Parathyroid adenoma (tissue), 2 donors: ENCODE measurements around the gene XRCC1.
"Not testable (repeated sequence)": the region's sequence is repeated elsewhere in the genome, so short reads cannot be mapped to it uniquely, and the experiment has no call there.

Source experiments
- H2AFZ ChIP-seq: fragments of 300-600 bp; sonication (generic); one replicate; pipeline ENCODE4 v1.7.0; 2017; ENCODE audit warnings: antibody characterized with exemption, mild to moderate bottlenecking
- H3K27ac ChIP-seq: fragments of 300-600 bp; sonication (generic); one replicate; pipeline ENCODE4 v1.7.0; 2017
- H3K27me3 ChIP-seq: fragments of 300-600 bp; sonication (generic); one replicate; pipeline ENCODE4 v1.7.0; 2017; ENCODE audit warnings: low read length; ENCODE audit not compliant: control insufficient read depth, insufficient read depth
- H3K36me3 ChIP-seq: fragments of 300-600 bp; sonication (generic); one replicate; pipeline ENCODE4 v1.7.0; 2017; ENCODE audit warnings: low read length; ENCODE audit not compliant: control insufficient read depth, insufficient read depth
- H3K4me1 ChIP-seq: fragments of 300-600 bp; sonication (generic); one replicate; pipeline ENCODE4 v1.7.0; 2017; ENCODE audit warnings: control low read depth
- H3K4me2 ChIP-seq: fragments of 300-600 bp; sonication (generic); one replicate; pipeline ENCODE4 v1.7.0; 2017; ENCODE audit warnings: low read length
- H3K4me3 ChIP-seq: fragments of 300-600 bp; sonication (generic); one replicate; pipeline ENCODE4 v1.7.0; 2017; ENCODE audit warnings: low read depth, low read length
- H3K79me2 ChIP-seq: fragments of 300-600 bp; sonication (generic); one replicate; pipeline ENCODE4 v1.7.0; 2017; ENCODE audit warnings: control low read depth
- H3K9ac ChIP-seq: fragments of 300-600 bp; sonication (generic); one replicate; pipeline ENCODE4 v1.7.0; 2017; ENCODE audit warnings: mild to moderate bottlenecking
- H3K9me3 ChIP-seq: fragments of 300-600 bp; sonication (generic); one replicate; pipeline ENCODE4 v1.7.0; 2017; ENCODE audit warnings: low read length; ENCODE audit not compliant: control insufficient read depth
- TF ChIP-seq, protein P1 (sequence below): fragments of 300-600 bp; sonication (generic); IDR thresholded peaks from one replicate; pipeline ENCODE4 v1.7.0; 2017; ENCODE audit warnings: antibody characterized with exemption, mild to moderate bottlenecking
- donor health status: primary hyperparathyroidism.

Gene XRCC1

DNA sequence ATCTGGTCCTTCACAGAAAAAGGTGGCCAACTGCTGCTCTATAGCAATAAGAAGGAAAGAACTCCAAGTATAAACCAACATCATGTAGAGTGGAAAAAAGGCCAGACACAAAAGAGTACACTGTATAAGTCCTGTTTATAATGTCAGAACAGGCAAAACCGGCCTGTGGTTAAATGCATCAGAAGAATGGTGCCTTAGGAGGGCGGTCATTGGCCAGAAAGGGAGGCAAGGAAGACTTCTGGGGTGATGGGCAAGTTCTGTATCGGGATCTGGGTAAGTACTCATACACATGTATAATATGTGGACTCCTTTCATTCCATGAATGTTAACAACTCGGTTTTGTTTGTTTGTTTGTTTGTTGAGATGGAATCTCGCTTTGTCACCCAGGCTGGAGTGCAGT, 52.4 kb downstream of the XRCC1 start:
- TF ChIP-seq, protein P1, sequence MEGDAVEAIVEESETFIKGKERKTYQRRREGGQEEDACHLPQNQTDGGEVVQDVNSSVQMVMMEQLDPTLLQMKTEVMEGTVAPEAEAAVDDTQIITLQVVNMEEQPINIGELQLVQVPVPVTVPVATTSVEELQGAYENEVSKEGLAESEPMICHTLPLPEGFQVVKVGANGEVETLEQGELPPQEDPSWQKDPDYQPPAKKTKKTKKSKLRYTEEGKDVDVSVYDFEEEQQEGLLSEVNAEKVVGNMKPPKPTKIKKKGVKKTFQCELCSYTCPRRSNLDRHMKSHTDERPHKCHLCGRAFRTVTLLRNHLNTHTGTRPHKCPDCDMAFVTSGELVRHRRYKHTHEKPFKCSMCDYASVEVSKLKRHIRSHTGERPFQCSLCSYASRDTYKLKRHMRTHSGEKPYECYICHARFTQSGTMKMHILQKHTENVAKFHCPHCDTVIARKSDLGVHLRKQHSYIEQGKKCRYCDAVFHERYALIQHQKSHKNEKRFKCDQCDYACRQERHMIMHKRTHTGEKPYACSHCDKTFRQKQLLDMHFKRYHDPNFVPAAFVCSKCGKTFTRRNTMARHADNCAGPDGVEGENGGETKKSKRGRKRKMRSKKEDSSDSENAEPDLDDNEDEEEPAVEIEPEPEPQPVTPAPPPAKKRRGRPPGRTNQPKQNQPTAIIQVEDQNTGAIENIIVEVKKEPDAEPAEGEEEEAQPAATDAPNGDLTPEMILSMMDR, result no peak
- Histone ChIP-seq H2AFZ (no peak overlapping the region), H3K4me2 (no peak overlapping the region), H3K4me3 (no peak overlapping the region), H3K27ac (no peak overlapping the region), H3K27me3 (no peaks in the 10 kb centered on the region), H3K4me1 (peaks cover 5% of the 10 kb centered on the region), H3K9ac (no peak overlapping the region), H3K79me2 (no peaks in the 10 kb centered on the region), H3K9me3 (no peaks in the 10 kb centered on the region), H3K36me3 (no peaks in the 10 kb centered on the region)

DNA sequence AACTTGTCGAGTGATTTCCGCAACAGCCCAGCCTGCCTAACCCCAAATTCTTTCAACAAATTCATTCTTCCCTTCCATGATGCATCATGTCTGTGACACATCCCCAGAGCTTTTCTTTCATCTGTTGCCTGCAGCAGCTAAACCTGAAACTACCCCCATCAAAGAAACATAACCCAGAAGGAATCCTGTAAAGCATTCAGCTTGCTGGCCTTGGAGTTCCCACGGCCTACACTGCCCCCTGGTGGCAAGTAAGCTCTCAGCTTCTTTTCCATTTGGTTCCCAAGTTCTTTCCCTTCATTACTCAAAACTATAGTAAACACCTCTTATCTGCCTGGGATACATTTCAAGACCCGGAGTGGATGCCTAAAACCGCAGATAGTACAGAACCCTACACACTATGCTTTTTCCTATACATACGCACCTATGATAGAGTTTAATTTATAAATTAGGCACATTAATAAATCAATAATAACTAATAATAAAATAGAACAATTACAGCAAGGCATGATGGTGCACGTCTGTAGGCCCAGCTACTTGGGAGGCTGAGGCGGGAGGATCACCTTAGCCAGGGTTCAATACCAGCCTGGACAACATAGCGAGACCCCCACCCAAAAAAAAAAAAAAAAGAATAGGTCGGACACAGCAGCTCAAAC, 55.8 kb downstream of the XRCC1 start:
- Histone ChIP-seq H3K27me3 (no peaks in the 10 kb centered on the region), H3K4me3 (no peak overlapping the region), H3K9ac (no peak overlapping the region), H3K27ac (no peak overlapping the region), H3K36me3 (no peaks in the 10 kb centered on the region), H2AFZ (no peak overlapping the region), H3K9me3 (no peaks in the 10 kb centered on the region), H3K79me2 (no peaks in the 10 kb centered on the region), H3K4me2 (no peak overlapping the region), H3K4me1 (no peaks in the 10 kb centered on the region)
- TF ChIP-seq, protein P1, result peak; percentile 93

DNA sequence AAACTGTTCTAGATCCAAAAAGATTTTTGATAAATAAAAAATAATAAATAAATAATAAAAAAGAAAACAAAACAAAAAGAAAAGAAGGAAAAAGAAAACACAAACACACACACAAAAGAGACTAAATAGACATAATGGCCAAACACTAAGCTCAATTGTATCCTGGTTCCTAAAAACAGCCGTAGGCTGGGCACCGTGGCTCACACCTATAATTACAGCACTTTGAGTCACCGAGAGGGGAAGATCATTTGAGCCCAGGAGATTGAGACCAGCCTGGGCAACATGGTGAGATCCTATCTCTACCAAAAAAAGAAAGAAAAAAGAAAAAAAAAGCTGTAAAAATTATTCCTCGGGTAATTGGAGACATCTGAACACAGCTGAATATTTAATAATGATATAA, 57.3 kb downstream of the XRCC1 start:
- H3K4me2 ChIP-seq, result no peak overlapping the region
- H2AFZ ChIP-seq, result no peak overlapping the region
- H3K79me2 ChIP-seq, result no peaks in the 10 kb centered on the region
- no peaks in the 10 kb centered on the region for H3K36me3 ChIP-seq
- H3K27ac ChIP-seq, result no peak overlapping the region
- H3K9me3 ChIP-seq, result no peaks in the 10 kb centered on the region
- H3K4me3 ChIP-seq, result no peak overlapping the region
- no peak overlapping the region for H3K9ac ChIP-seq
- H3K27me3 ChIP-seq, result no peaks in the 10 kb centered on the region
- H3K4me1 ChIP-seq, result no peaks in the 10 kb centered on the region
- TF ChIP-seq, protein P1, result no peak

DNA sequence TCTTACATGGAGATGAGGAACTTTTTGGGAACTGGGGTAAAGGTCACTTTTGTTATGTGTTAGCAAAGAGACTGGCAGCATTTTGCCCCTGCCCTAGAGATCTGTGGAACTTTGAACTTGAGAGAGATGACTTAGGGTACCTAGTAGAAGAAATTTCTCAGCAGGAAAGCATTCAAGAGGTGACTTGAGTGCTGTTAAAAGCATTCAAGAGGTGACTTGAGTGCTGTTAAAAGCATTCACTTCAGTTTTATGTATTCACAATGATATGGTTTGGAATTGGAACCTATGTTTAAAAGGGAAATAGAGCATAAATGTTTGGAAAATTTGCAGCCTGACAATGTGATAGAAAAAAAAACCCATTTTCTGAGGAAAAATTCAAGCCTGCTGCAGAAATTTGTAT, 62.9 kb downstream of the XRCC1 start:
- H3K27ac ChIP-seq, H2AFZ ChIP-seq, H3K79me2 ChIP-seq, H3K36me3 ChIP-seq, H3K9me3 ChIP-seq, H3K27me3 ChIP-seq, H3K4me3 ChIP-seq, H3K9ac ChIP-seq, H3K4me1 ChIP-seq, H3K4me2 ChIP-seq: not testable (repeated sequence)

DNA sequence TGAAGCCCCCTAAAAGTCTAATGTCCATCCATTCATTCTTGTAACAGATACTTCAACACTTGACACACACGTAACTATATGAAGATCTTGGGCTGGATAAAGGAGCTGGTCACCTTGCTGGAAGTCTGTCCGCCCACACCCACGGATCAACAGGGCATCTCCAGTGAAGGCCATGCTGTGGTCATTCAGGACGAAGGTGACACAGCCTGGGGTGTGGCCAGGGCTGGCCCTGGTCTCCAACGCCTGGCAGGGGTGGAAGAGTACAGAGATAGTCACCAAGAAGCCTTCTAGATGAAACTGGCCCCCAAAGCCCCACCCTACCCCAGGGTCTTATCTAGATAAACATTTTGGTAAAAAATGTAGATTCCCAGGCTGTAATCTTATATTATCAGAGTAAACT, 64.0 kb downstream of the XRCC1 start:
- H3K9ac ChIP-seq, result no peak overlapping the region
- H3K27me3 ChIP-seq, result no peaks in the 10 kb centered on the region
- no peak overlapping the region for H3K4me2 ChIP-seq
- TF ChIP-seq, protein P1, result no peak
- no peaks in the 10 kb centered on the region for H3K9me3 ChIP-seq
- H3K4me3 ChIP-seq, result no peak overlapping the region
- H3K4me1 ChIP-seq, result no peaks in the 10 kb centered on the region
- no peaks in the 10 kb centered on the region for H3K36me3 ChIP-seq
- H2AFZ ChIP-seq, result no peak overlapping the region
- no peak overlapping the region for H3K27ac ChIP-seq
- H3K79me2 ChIP-seq, result no peaks in the 10 kb centered on the region
